DOHH2 (cell line): ENCODE results near the gene YIPF6.

Source experiments
- H3F3A ChIP-seq: fragments of 200-600 bp; sonication (generic), shearing (Covaris generic); 2 replicates; pipeline ENCODE4 v1.6.0; 2016; ENCODE audit warnings: antibody characterized with exemption, mild to moderate bottlenecking; ENCODE audit not compliant: control insufficient read depth, insufficient read depth
- H3K27ac ChIP-seq: fragments of 200-600 bp; sonication (generic); 2 replicates; pipeline ENCODE4 v1.5.1; 2014; ENCODE audit warnings: low read depth, mild to moderate bottlenecking, low read length, moderate library complexity
- H3K27me3 ChIP-seq: fragments of 200-600 bp; sonication (generic); 2 replicates; pipeline ENCODE4 v1.6.1; 2014; ENCODE audit warnings: mild to moderate bottlenecking, low read length, mixed read lengths; ENCODE audit not compliant: control insufficient read depth
- H3K36me3 ChIP-seq: fragments of 200-600 bp; sonication (generic); 2 replicates; pipeline ENCODE4 v1.6.1; 2014; ENCODE audit warnings: mild to moderate bottlenecking, low read length, moderate library complexity, mixed read lengths; ENCODE audit not compliant: control insufficient read depth
- H3K4me1 ChIP-seq: fragments of 200-600 bp; sonication (generic); 2 replicates; pipeline ENCODE4 v1.6.1; 2014; ENCODE audit warnings: mild to moderate bottlenecking, low read length, mixed read lengths; ENCODE audit not compliant: control insufficient read depth
- H3K4me2 ChIP-seq: fragments of 200-600 bp; sonication (generic); 2 replicates; pipeline ENCODE4 v1.6.0; 2014; ENCODE audit warnings: mild to moderate bottlenecking, low read length, moderate library complexity
- H3K4me3 ChIP-seq: fragments of 200-600 bp; sonication (generic); 2 replicates; pipeline ENCODE4 v1.5.1; 2014; ENCODE audit warnings: mild to moderate bottlenecking, low read length, mixed read lengths
- H3K79me2 ChIP-seq: fragments of 200-600 bp; sonication (generic); 2 replicates; pipeline ENCODE4 v1.6.1; 2014; ENCODE audit warnings: mild to moderate bottlenecking, low read length, mixed read lengths; ENCODE audit not compliant: control insufficient read depth
- H3K9me2 ChIP-seq: fragments of 200-600 bp; sonication (generic); replicated peaks from 2 replicates; pipeline ENCODE4 v1.6.1; 2014; ENCODE audit warnings: mild to moderate bottlenecking, low read length, mixed read lengths; ENCODE audit not compliant: control insufficient read depth
- H3K9me3 ChIP-seq: fragments of 200-600 bp; sonication (generic); 2 replicates; pipeline ENCODE4 v1.6.1; 2014; ENCODE audit warnings: antibody characterized with exemption, low read length, mixed read lengths; ENCODE audit not compliant: control insufficient read depth, insufficient read depth
- H4K20me1 ChIP-seq: fragments of 200-600 bp; sonication (generic); 2 replicates; pipeline ENCODE4 v1.6.0; 2014; ENCODE audit warnings: low read depth, mild to moderate bottlenecking, antibody characterized with exemption, low read length, moderate library complexity; ENCODE audit not compliant: control insufficient read depth, insufficient read depth
- CTCF ChIP-seq: fragments of 200-600 bp; sonication (generic); IDR thresholded peaks from one replicate; pipeline ENCODE4 v1.5.1; 2014; ENCODE audit warnings: antibody characterized with exemption, mild to moderate bottlenecking, low read depth, low read length; ENCODE audit not compliant: poor library complexity, severe bottlenecking
- EZH2phosphoT487 ChIP-seq: fragments of 200-600 bp; sonication (generic); IDR thresholded peaks from 2 replicates; pipeline ENCODE4 v1.6.1; 2017; ENCODE audit warnings: borderline replicate concordance, mild to moderate bottlenecking, antibody characterized with exemption, low read length, moderate library complexity, mixed read lengths

YIPF6 gene

DNA sequence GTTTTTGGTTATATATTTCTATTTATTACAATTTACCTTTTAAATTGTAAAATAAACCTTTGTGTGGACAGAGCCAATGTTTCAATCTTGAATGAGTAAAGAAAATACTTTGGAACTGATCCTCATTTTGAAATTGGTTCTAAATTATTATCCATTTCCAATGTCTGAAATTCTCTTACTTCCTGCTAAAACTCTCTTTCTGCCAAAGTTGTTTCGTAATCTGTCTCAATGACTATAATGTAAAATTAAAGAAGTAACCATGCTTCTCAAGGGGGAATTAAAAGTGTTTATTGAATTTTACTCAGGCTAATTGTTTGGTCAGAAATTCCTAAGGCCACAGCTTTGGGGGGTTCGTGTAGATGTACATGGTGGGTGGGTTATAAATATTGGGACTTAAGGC lies 34.8 kb downstream of the YIPF6 start:
- Histone ChIP-seq H3K79me2 (no peaks in the 10 kb centered on the region), H3K9me2 (no peaks in the 10 kb centered on the region), H3K36me3 (peaks cover 10% of the 10 kb centered on the region), H3K9me3 (no peaks in the 10 kb centered on the region), H3K4me1 (no peaks in the 10 kb centered on the region), H3K27me3 (no peaks in the 10 kb centered on the region), H3F3A (no peaks in the 10 kb centered on the region), H3K4me2 (no peak overlapping the region), H3K27ac (no peak overlapping the region), H3K4me3 (no peak overlapping the region), H4K20me1 (no peaks in the 10 kb centered on the region)
- no peak for TF ChIP-seq EZH2phosphoT487

DNA sequence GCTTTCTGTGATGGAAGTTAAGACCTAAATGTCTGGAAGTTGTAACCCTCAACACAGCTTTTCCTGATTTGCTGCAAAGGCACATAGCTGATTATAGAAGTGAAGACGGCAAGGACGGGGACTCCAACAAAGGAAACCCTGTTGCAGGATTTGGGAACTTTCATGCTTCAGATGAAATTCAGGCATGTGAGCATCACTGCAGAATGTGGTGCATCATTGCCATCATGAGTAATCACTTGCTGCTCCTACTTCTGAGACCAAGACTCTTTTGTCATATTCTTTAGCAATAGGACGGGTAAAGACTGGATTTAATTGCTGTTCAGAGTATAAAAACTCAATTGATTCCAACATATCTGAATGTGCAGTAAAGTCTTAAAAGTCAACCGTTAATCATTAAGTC lies 35.8 kb downstream of the YIPF6 start:
- Histone ChIP-seq H3K36me3 (peaks cover 10% of the 10 kb centered on the region), H3K4me2 (no peak overlapping the region), H4K20me1 (no peaks in the 10 kb centered on the region), H3K27ac (no peak overlapping the region), H3K4me3 (no peak overlapping the region), H3K4me1 (no peaks in the 10 kb centered on the region), H3K9me2 (no peaks in the 10 kb centered on the region), H3K27me3 (no peaks in the 10 kb centered on the region), H3K79me2 (no peaks in the 10 kb centered on the region), H3K9me3 (no peaks in the 10 kb centered on the region), H3F3A (no peaks in the 10 kb centered on the region)
- no peak for TF ChIP-seq EZH2phosphoT487
- no peak for TF ChIP-seq CTCF

- H4K20me1 ChIP-seq: no peaks in the 10 kb centered on the region
- no peak overlapping the region for H3K4me2 ChIP-seq
- H3K36me3 ChIP-seq: peaks cover 10% of the 10 kb centered on the region
- no peaks in the 10 kb centered on the region for H3K9me3 ChIP-seq
- H3F3A ChIP-seq: no peaks in the 10 kb centered on the region
- H3K79me2 ChIP-seq: no peaks in the 10 kb centered on the region
- H3K4me3 ChIP-seq: no peak overlapping the region
- no peaks in the 10 kb centered on the region for H3K4me1 ChIP-seq
- no peaks in the 10 kb centered on the region for H3K9me2 ChIP-seq
- H3K27ac ChIP-seq: no peak overlapping the region
- no peak for TF ChIP-seq EZH2phosphoT487
- no peak for TF ChIP-seq CTCF
- no peaks in the 10 kb centered on the region for H3K27me3 ChIP-seq
Measured at GRCh38 chrX:68536429-68536828, 37.6 kb downstream of the YIPF6 start.

GRCh38 chrX:68536884-68537283 lies 38.0 kb downstream of the YIPF6 start:
- no peak overlapping the region for H3K27ac ChIP-seq
- no peak overlapping the region for H3K4me3 ChIP-seq
- H3K27me3 ChIP-seq: no peaks in the 10 kb centered on the region
- no peaks in the 10 kb centered on the region for H3F3A ChIP-seq
- no peaks in the 10 kb centered on the region for H3K9me3 ChIP-seq
- H3K9me2 ChIP-seq: no peaks in the 10 kb centered on the region
- TF ChIP-seq EZH2phosphoT487: no peak
- TF ChIP-seq CTCF: no peak
- no peak overlapping the region for H3K4me2 ChIP-seq
- H3K79me2 ChIP-seq: no peaks in the 10 kb centered on the region
- H3K4me1 ChIP-seq: no peaks in the 10 kb centered on the region
- no peaks in the 10 kb centered on the region for H4K20me1 ChIP-seq
- H3K36me3 ChIP-seq: peaks cover 7% of the 10 kb centered on the region
